H1 (cell line): Measurements from ENCODE around the gene THBS4. TPM values are rescaled to one million over a fixed set of nuclear protein-coding genes. Genes with fewer than 3 reads are reported as not detected.

Experiments used
- EZH2 ChIP-seq: fragments of 200-600 bp; sonication (generic); IDR thresholded peaks from 2 replicates; pipeline ENCODE4 v1.7.1; 2012; ENCODE audit warnings: low read depth, mild to moderate bottlenecking, moderate library complexity, low read length, inconsistent platforms; ENCODE audit not compliant: severe bottlenecking
- KDM1A ChIP-seq: fragments of 200-600, 300-600 bp; sonication (generic); IDR thresholded peaks from 2 replicates; pipeline ENCODE4 v1.7.1; 2016; ENCODE audit warnings: mild to moderate bottlenecking, low read length, borderline replicate concordance
- RNF2 ChIP-seq: fragments of 200-900, 300-1000 bp; sonication (generic); IDR thresholded peaks from 2 replicates; pipeline ENCODE4 v1.7.1; 2016; ENCODE audit warnings: borderline replicate concordance, low read depth, mild to moderate bottlenecking, antibody characterized with exemption, low read length; ENCODE audit not compliant: poor library complexity, severe bottlenecking; ENCODE audit errors: missing control alignments
- polyA plus RNA-seq, 7 experiments: library from polyadenylated mRNA; depleted of rRNA in 3 of 7; stranded (reverse) in 5 of 7; unstranded in 2 of 7; fragments of >200 nt in 5 of 7; fragments of 200-250 nt in 2 of 7; gene quantifications; 1 replicate in 5 of 7; 2 replicates in 1 of 7; 4 replicates in 1 of 7; pipeline versions ENCODE4 v1.2.1 to v1.2.3, GENCODE V29; 2011 to 2013; ENCODE audit warnings: missing spikeins in 2 of 7, mixed read lengths in 2 of 7
- total RNA-seq: library from RNA; stranded (reverse); fragmentation: NEBNext Ultra II Directional; extraction: Animal tissue kit (Norgen Biotek cat#: 25700); gene quantifications from 2 replicates; pipeline ENCODE4 v1.2.1, GENCODE V29; 2021

THBS4 gene
- total and polyA plus RNA-seq, 2 of the 8 experiments (the other 6 are each of a cell fraction or from before 2014, with no cell fraction given), result 12.8 to 25.4 TPM

- TF ChIP-seq RNF2, result no peak
- no peak for TF ChIP-seq EZH2
- TF ChIP-seq KDM1A, result no peak
Measured at GRCh38 chr5:80069251-80069800, 34.2 kb downstream of the THBS4 start (continued).
